Measurements from ENCODE around the gene RPS6KA4. TPM values are rescaled to one million over a fixed set of nuclear protein-coding genes. Genes with fewer than 3 reads are reported as not detected.

RPS6KA4 gene
- total RNA-seq, 1 experiment from 2014 or later, result 148 TPM

- no peak for TF ChIP-seq EZH2phosphoT487 (IDR thresholded peaks at IDR 0.05; ENCODE audit: borderline replicate concordance, low read length)
- no peak for TF ChIP-seq CTCF (conservative IDR thresholded peaks at IDR 0.05; ENCODE audit: low read depth, low read length)
- TF ChIP-seq EZH2 (IDR thresholded peaks at IDR 0.05; ENCODE audit: low read length, unreplicated experiment), result no peak
- no peaks in the 10 kb centered on the region for H3K79me2 ChIP-seq (ENCODE audit: low read length)
- intact Hi-C loops (cut with micrococcal nuclease), result no loop called here
- POLR2A ChIA-PET (ENCODE audit: unreplicated experiment), result no interaction called here
- peaks cover 6% of the 10 kb centered on the region for H3F3A ChIP-seq (ENCODE audit: low read length, unreplicated experiment)
- H3K4me1 ChIP-seq (ENCODE audit: insufficient read depth, low read length), result peaks cover 8% of the 10 kb centered on the region
- no peaks in the 10 kb centered on the region for H3K9me2 ChIP-seq (replicated peaks; ENCODE audit: low read length)
- DNase-seq (no peak), ATAC-seq (no peak)
- no TSS peak for BruUV-seq (replicated peaks)
- peaks cover 50% of the 10 kb centered on the region for H3K36me3 ChIP-seq (ENCODE audit: low read depth, low read length)
- CTCF ChIA-PET, result interaction anchor here (0.6 kb wide), 1 partner anchor 54 kb away, joined by 3 read pairs; no protein-coding TSS in a partner anchor
- no peaks in the 10 kb centered on the region for H3K27me3 ChIP-seq (ENCODE audit: low read length)
- H3K9ac ChIP-seq (ENCODE audit: low read length), result no peak overlapping the region
- no peak overlapping the region for H3K4me2 ChIP-seq (ENCODE audit: low read length)
- no peak overlapping the region for H3K4me3 ChIP-seq (ENCODE audit: low read length)
- H3K27ac ChIP-seq (ENCODE audit: low read length), result no peak overlapping the region
- no peaks in the 10 kb centered on the region for H4K20me1 ChIP-seq (ENCODE audit: low read length)
- no peak overlapping the region for H2AFZ ChIP-seq (ENCODE audit: low read length)
- no peaks in the 10 kb centered on the region for H3K9me3 ChIP-seq (ENCODE audit: low read length)
These were observed 9.7 kb downstream of the RPS6KA4 start for GRCh38 chr11:64368673-64369074.

GRCh38 chr11:64369440-64370421 lies 10.8 kb downstream of the RPS6KA4 start:
- ATAC-seq (no peak), DNase-seq (no peak)
- no peaks in the 10 kb centered on the region for H3K9me2 ChIP-seq (replicated peaks; ENCODE audit: low read length)
- ChIA-PET POLR2A (ENCODE audit: unreplicated experiment) (no interaction called here), CTCF (interaction anchor here (0.6 kb wide), 1 partner anchor 68 kb away, joined by 4 read pairs; no protein-coding TSS in a partner anchor)
- no TSS peak for BruUV-seq (replicated peaks)
- peaks cover 6% of the 10 kb centered on the region for H3F3A ChIP-seq (ENCODE audit: low read length, unreplicated experiment)
- H3K27ac ChIP-seq (ENCODE audit: low read length), result no peak overlapping the region
- H3K79me2 ChIP-seq (ENCODE audit: low read length), result no peaks in the 10 kb centered on the region
- no peak overlapping the region for H3K4me2 ChIP-seq (ENCODE audit: low read length)
- peaks cover 8% of the 10 kb centered on the region for H3K4me1 ChIP-seq (ENCODE audit: insufficient read depth, low read length)
- intact Hi-C loops (cut with micrococcal nuclease), result no loop called here
- no peaks in the 10 kb centered on the region for H4K20me1 ChIP-seq (ENCODE audit: low read length)
- H3K9me3 ChIP-seq (ENCODE audit: low read length), result no peaks in the 10 kb centered on the region
- H3K9ac ChIP-seq (ENCODE audit: low read length), result no peak overlapping the region
- no peaks in the 10 kb centered on the region for H3K27me3 ChIP-seq (ENCODE audit: low read length)
- H3K36me3 ChIP-seq (ENCODE audit: low read depth, low read length), result peaks cover 42% of the 10 kb centered on the region
- TF ChIP-seq CTCF (conservative IDR thresholded peaks at IDR 0.05; ENCODE audit: low read depth, low read length) (peak; percentile 33), EZH2 (IDR thresholded peaks at IDR 0.05; ENCODE audit: low read length, unreplicated experiment) (no peak)
- no peak overlapping the region for H3K4me3 ChIP-seq (ENCODE audit: low read length)
- H2AFZ ChIP-seq (ENCODE audit: low read length), result no peak overlapping the region

- CTCF ChIA-PET, result no interaction called here
- no peak for ATAC-seq
- POLR2A ChIA-PET (ENCODE audit: unreplicated experiment), result no interaction called here
These were observed 12.2 kb downstream of the RPS6KA4 start for GRCh38 chr11:64371201-64371600.

More at GRCh38 chr11:64371201-64371600, 12.2 kb downstream of the RPS6KA4 start:
- no peaks in the 10 kb centered on the region for H3K9me3 ChIP-seq (ENCODE audit: low read length)
- H3F3A ChIP-seq (ENCODE audit: low read length, unreplicated experiment), result peaks cover 6% of the 10 kb centered on the region
- H3K79me2 ChIP-seq (ENCODE audit: low read length), result no peaks in the 10 kb centered on the region
- no peak overlapping the region for H3K27ac ChIP-seq (ENCODE audit: low read length)
- H3K9ac ChIP-seq (ENCODE audit: low read length), result no peak overlapping the region
- no peak for DNase-seq
- no peak overlapping the region for H2AFZ ChIP-seq (ENCODE audit: low read length)
- H3K36me3 ChIP-seq (ENCODE audit: low read depth, low read length), result peaks cover 31% of the 10 kb centered on the region
- no TSS peak for BruUV-seq (replicated peaks)
- H3K4me2 ChIP-seq (ENCODE audit: low read length), result no peak overlapping the region
- H3K27me3 ChIP-seq (ENCODE audit: low read length), result no peaks in the 10 kb centered on the region
- H3K9me2 ChIP-seq (replicated peaks; ENCODE audit: low read length), result no peaks in the 10 kb centered on the region
- H3K4me3 ChIP-seq (ENCODE audit: low read length), result no peak overlapping the region
- peaks cover 6% of the 10 kb centered on the region for H3K4me1 ChIP-seq (ENCODE audit: insufficient read depth, low read length)
- no peaks in the 10 kb centered on the region for H4K20me1 ChIP-seq (ENCODE audit: low read length)
- intact Hi-C loops (cut with micrococcal nuclease), result no loop called here
- TF ChIP-seq EZH2 (IDR thresholded peaks at IDR 0.05; ENCODE audit: low read length, unreplicated experiment) (no peak), EZH2phosphoT487 (IDR thresholded peaks at IDR 0.05; ENCODE audit: borderline replicate concordance, low read length) (no peak), CTCF (conservative IDR thresholded peaks at IDR 0.05; ENCODE audit: low read depth, low read length) (no peak)

Measured in PC-3 (cell line).